Measurements from ENCODE around the gene CCDC195.

The CCDC195 gene, protein sequence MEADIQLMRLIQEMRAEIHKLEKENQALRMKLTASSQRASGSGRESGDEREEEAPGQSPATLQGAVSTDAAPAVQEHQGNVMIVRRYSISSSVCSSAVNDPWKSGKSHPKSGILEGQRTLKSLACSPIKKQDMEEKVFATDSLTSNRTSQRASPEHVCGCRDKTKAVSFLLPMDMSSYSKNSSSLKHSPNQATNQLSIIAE

DNA sequence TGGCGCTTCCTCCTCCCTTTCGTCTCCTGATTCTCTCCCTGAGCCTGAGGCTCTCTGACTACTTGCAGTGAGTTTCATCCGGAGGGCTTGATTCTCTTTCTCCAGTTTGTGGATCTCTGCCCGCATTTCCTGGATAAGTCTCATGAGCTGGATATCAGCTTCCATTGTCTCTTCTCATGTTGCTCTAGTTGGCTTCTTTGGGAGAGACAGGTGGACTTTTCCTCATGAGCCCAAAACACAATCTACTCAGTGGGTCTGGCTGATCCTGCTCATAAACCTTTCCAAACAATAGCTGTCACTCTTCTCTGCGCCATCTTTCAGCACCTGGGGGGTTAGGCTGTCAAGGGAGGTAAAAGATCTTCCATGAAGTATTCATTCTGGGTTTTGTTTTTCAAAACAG, at the start of gene CCDC195:
Gene CCDC195 (minus strand): TSS at position 165 of the 400 bp plus-strand sequence. CDS start 0 bp downstream, at position 165.
- no peak for DNase-seq

DNA sequence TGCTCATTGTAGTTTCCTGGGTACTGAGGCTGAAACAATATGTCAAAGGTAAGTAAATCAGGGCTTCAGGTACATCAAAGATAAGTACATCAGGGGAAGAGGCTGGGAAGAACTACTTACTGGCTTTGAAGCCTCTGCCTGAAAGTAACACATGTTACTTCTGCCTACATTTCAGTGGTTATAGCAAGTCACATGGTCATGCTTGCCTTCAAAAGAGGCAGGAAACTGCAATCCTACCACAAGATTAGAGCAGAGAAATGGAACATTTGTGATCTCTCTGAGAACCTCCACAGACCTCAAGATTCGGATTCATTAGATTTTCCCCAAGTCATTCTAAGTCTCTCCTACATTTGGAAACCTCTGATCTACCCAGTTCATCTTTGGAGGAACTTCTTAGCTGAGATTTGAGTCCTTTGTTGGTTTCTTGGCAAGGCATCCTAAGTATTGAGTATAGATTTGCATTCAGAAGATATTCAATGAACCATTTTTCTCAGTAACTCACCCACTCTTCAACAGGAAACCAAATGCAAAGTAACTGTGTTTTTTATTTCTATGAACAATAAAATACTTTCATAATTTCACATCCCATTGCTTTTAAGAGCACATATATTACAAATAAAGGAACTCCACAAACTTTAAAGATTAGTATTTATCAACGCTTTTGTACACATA, 48.5 kb upstream of the CCDC195 start:
- no peak for DNase-seq

GRCh38 chr2:224757934-224758548, 41.9 kb upstream of the CCDC195 start:
- DNase-seq: no peak

DNA sequence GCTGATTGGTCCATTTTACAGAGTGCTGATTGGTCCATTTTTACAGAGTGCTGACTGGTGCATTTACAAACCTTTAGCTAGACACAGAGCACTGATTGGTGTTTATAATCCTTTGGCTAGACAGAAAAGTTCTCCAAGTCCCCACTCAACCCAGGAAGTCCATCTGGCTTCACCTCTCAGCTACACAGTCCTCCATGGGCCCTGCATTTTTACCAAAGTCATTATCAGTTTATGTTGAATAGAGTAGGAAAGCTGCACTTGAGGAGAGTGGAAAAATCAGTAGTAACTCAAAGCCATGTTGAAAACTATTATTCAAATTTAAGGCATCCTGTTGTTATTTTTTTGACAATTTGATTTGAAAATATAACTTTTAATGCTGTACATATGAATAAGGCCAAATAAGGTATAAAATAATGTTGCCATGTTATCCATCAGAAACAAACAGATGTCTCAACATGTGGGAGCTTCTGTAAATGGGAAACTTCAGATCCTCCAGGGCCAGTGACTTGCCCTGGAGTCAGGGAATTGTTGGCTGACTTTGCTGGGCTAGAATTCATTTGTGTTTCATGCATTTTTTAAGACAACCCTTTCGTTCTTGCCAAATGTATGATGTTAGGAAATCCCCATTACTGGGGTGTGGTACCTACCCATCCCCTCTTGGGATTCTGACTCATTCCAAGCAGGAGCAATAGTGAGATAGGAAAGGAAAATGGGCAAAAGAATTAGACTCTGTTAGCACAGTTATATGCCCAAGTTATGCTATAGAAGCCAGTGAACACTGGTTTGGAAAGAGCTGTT, 37.8 kb upstream of the CCDC195 start:
- no peak for DNase-seq

DNA sequence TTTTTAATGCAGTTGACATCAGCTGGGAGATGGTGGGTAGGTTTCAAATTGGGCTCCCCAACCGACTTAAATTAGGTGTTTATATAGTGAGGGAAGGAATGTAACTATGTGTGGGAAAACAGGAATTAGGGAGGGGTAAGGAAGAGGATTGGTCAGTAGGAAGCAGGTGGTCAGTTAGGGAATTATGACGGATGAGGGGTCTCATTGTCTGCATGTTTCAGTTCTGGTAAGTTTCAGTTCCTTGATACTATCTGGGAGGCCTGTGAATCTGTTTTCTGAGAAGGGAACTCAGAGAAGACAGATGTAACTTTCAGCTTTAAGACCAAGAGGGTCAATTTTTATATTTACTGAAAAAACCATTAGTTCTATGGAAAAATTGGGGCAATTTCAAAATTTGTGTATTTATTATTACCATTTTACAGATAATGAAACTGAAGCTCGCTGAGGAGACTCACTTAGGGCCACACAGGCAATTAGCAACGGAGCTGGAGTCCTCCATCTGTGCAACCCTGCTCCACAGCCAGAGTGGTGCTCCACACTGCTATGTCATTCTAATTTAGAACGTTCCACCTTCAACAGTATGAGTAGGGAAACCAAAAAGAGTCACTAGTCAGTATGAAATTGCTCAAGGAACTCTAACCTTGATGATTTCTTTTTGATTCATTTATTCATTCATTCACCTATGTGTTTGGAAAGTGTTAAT, 36.0 kb upstream of the CCDC195 start:
- DNase-seq: no peak

DNA sequence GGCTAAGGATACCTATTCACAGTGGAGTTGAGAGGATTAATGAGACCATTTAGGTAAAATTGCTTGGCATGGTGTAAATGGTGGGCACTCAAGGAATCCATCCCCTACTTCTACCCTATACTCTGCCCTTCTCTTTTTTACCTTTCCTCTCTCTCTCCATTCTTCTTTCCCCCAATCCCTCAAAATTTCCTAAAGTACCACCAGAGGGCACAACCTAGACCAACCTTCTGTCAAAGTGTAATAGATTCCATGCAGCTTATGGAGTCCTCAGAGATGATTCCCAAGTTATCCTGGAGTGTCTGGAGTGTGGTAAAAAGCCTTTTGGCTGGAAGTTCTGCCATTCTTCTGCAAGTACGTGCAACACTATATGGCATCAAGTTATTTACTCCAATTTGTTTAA, 33.0 kb upstream of the CCDC195 start:
- DNase-seq: no peak

GRCh38 chr2:224747765-224748164, 31.6 kb upstream of the CCDC195 start:
- DNase-seq: no peak

GRCh38 chr2:224736227-224736626, 20.1 kb upstream of the CCDC195 start:
- no peak for DNase-seq

- DNase-seq: no peak
Measured at GRCh38 chr2:224734949-224735348, 18.8 kb upstream of the CCDC195 start.

- DNase-seq: no peak
Measured at GRCh38 chr2:224731665-224732064, 15.5 kb upstream of the CCDC195 start.

DNA sequence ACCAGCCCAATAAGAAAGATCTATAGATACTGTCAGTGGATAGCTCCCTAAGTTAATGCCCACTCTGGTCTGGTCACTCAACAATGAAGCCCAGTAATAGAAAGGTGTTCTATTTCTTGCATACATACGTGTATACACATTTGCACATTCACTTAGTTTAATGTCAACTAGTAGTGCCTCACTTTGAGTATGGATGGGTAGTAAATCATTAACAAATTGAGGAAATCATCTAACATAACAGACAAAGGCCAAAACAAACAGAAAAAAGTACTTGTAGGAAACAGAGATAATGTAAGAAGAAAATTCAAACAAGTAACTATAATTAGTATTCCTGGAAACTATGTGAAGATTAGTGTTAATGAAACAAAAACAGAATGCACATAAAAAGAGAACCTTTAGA, 13.3 kb upstream of the CCDC195 start:
- DNase-seq: no peak

DNA sequence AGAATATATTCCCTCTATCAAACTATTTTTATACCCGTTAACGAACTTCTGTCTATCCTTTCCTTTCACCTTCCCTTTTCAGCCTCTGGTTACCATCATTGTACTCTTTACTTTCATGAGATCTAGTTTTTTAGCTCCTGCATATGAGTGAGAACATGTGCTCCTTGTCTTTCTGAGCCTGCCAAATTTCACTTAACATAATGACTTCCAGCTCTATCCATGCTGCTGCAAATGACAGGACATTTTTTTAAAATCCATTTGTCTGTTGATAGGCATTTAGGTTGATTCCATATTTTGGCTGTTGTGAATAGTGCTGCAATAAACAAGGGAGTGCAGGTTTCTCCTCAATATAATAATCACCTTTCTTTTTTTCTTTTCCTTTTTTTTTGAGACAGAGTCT, 8.2 kb upstream of the CCDC195 start:
- DNase-seq: no peak

- no peak for DNase-seq
Measured at GRCh38 chr2:224723586-224724217, 7.5 kb upstream of the CCDC195 start.

GRCh38 chr2:224722770-224723169, 6.6 kb upstream of the CCDC195 start:
- DNase-seq: no peak

GRCh38 chr2:224722250-224722649, 6.1 kb upstream of the CCDC195 start:
- DNase-seq: no peak

- DNase-seq: no peak
Measured at GRCh38 chr2:224716921-224717320, 756 bp upstream of the CCDC195 start.

DNA sequence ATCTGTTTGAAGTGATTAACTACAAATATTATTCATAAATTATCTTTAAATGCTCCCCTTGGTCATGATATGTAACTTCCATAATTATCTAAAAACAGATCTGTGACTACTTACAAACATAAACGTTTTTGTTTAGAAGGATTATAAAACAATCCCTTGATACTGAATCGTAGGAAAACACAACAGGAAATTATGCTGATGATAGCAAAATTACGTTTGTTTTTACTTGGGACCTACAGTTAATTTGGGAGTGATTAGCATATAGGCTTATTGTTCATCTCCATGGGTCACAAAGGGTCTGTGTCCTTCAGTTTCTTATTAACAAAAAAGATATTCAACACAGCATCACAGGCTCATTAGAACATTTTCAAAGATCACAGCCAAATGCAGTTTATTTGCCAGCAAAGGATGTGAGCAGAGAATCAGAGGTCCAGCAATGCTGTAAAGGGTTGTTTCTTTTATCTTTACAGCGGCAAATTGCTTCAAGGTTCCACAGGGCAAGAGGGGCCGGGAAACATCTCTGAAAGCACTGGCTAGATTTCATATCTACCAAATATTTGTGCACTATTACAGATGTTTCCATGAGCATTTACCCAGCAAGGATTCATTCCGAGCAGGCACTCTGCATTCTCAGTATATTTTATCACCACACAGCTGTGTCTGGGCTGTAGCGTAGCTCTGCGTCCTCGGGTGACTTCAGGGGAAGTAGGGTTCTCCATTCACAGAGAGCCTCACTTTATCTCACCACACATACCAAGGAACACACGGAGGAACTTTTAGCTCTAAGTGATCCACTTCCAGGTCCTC, 4.1 kb downstream of the CCDC195 start:
- no peak for DNase-seq

DNA sequence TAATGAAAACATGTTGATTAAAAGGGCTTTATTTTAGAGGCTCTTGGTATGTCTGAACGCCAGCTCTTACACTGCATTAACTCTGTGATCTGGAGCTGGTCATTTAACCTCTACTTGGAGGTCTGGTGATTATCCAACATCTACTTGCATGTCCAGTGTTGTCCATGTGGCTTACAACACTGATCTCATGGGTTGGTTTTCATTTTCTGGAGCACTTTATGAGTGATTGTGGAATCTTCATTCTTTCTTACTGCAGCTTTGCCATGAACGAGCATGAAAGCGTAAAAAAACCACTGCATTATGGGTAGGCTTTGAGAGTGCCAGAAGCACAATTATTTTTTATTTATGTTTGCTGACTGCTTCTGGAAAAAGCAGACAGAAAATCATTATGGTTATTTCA, 4.8 kb downstream of the CCDC195 start:
- no peak for DNase-seq

- no peak for DNase-seq
Measured at GRCh38 chr2:224709301-224709700, 6.9 kb downstream of the CCDC195 start.

DNA sequence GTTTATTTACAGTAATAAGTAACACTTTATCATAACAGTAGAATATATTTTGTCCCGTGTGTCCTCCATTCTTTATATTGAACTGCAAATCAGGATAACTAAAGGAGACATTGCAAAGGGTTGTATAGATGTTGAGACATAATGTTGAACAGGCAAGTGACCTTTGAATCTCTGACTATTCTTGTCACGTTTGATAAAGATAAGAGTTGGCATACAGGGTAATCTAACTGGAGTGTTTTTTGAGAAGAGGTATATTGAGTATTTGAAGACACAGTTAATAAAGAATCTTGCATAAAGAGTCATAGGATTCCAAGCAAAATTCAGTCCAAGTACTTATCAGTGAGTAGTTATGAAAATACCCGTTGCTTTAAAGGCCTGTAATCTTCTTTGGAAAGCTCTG, 21.7 kb downstream of the CCDC195 start:
- no peak for DNase-seq

GRCh38 chr2:224691563-224691962, 24.6 kb downstream of the CCDC195 start:
- no peak for DNase-seq

- no peak for DNase-seq
Measured at GRCh38 chr2:224690868-224691267, 25.3 kb downstream of the CCDC195 start.
